Measurements from ENCODE around the gene CTBP2. TPM values are rescaled to one million over a fixed set of nuclear protein-coding genes. Genes with fewer than 3 reads are reported as not detected.

The CTBP2 gene
- polyA plus RNA-seq, 1 donor (not counting 4 experiments of a cell fraction or from before 2014, with no cell fraction given), result 76.0 TPM

- FAIRE-seq, result no peak
- peaks cover 98% of the 10 kb centered on the region for H3K79me2 ChIP-seq (ENCODE audit: control insufficient read depth, insufficient read depth, low read length)
- H3K4me1 ChIP-seq (ENCODE audit: control insufficient read depth, extremely low read depth, insufficient read depth, low read length), result peaks cover 20% of the 10 kb centered on the region
- H4K20me1 ChIP-seq (ENCODE audit: control insufficient read depth, extremely low read depth, insufficient read depth, low read length), result peaks cover 36% of the 10 kb centered on the region
- no peak overlapping the region for H3K9ac ChIP-seq (ENCODE audit: control insufficient read depth, extremely low read depth, insufficient read depth, low read length)
- H3K27ac ChIP-seq (ENCODE audit: control insufficient read depth, insufficient read depth, low read length), result no peak overlapping the region
- no peak for TF ChIP-seq CTCF (optimal IDR thresholded peaks at IDR 0.05 in 1 of 3, IDR thresholded peaks at IDR 0.05 in 1 of 3, conservative IDR thresholded peaks at IDR 0.05 in 1 of 3; ENCODE audit: extremely low read depth in 1 of 3, insufficient read depth in 2 of 3, low read length in 3 of 3)
- TF ChIP-seq EZH2 (IDR thresholded peaks at IDR 0.05; ENCODE audit: low read length), result no peak
- DNase-seq (ENCODE audit: low read depth, low spot score), result no peak
- dilution Hi-C loops (cut with MboI; ENCODE audit: extremely low pct_ligation_motif_present, low sequenced_read_pairs), result no loop called here
- peaks cover 3% of the 10 kb centered on the region for H3K9me1 ChIP-seq (ENCODE audit: control insufficient read depth, extremely low read depth, insufficient read depth, low read length)
- H3K4me2 ChIP-seq (ENCODE audit: control insufficient read depth, extremely low read depth, insufficient read depth, low read depth, low read length), result no peak overlapping the region
- no peak overlapping the region for H3K4me3 ChIP-seq (ENCODE audit: control insufficient read depth in 2 of 3, extremely low read depth in 1 of 3, insufficient read depth in 2 of 3, low read depth in 1 of 3, low read length in 3 of 3)
- H3K9me3 ChIP-seq (ENCODE audit: control insufficient read depth, low read depth, low read length), result no peaks in the 10 kb centered on the region
- H2AFZ ChIP-seq (ENCODE audit: control insufficient read depth, low read length), result no peak overlapping the region
- H3K36me3 ChIP-seq (ENCODE audit: control insufficient read depth in 2 of 2, extremely low read depth in 1 of 2, insufficient read depth in 2 of 2, low read length in 2 of 2), result peaks cover 19 to 61% of the 10 kb centered on the region in 2 experiments
- no peaks in the 10 kb centered on the region for H3K27me3 ChIP-seq (ENCODE audit: control insufficient read depth, extremely low read depth, insufficient read depth, low read length)
Measured at GRCh38 chr10:125130916-125131315, 29.4 kb downstream of the CTBP2 start.

DNA sequence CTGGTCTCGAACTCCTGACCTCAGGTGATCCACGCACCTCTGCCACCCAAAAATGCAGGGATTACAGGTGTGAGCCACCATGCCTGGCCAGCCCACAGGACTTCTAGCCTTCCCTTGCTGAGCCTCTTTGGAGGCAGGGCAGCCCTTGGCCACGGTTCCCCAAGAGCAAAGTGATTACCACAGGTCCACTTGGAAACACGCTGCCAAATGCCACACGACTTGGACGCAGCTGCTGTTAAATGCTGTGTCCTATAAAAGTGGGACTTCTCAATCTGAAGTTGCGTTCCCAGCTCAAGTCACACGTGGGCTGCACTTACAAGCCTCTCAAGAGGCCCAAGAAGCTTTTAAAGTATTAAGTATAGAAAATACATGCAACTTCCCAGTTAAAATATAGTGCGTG is 30.1 kb downstream of the CTBP2 start:
- peaks cover 33% of the 10 kb centered on the region for H4K20me1 ChIP-seq (ENCODE audit: control insufficient read depth, extremely low read depth, insufficient read depth, low read length)
- no peak for DNase-seq (ENCODE audit: low read depth, low spot score)
- no peak overlapping the region for H3K27ac ChIP-seq (ENCODE audit: control insufficient read depth, insufficient read depth, low read length)
- H3K9me1 ChIP-seq (ENCODE audit: control insufficient read depth, extremely low read depth, insufficient read depth, low read length), result peaks cover 6% of the 10 kb centered on the region
- H3K79me2 ChIP-seq (ENCODE audit: control insufficient read depth, insufficient read depth, low read length), result peaks cover 98% of the 10 kb centered on the region
- no peak for TF ChIP-seq CTCF (optimal IDR thresholded peaks at IDR 0.05 in 1 of 3, IDR thresholded peaks at IDR 0.05 in 1 of 3, conservative IDR thresholded peaks at IDR 0.05 in 1 of 3; ENCODE audit: extremely low read depth in 1 of 3, insufficient read depth in 2 of 3, low read length in 3 of 3)
- TF ChIP-seq EZH2 (IDR thresholded peaks at IDR 0.05; ENCODE audit: low read length), result no peak
- H3K36me3 ChIP-seq (ENCODE audit: control insufficient read depth in 2 of 2, extremely low read depth in 1 of 2, insufficient read depth in 2 of 2, low read length in 2 of 2), result peaks cover 16 to 62% of the 10 kb centered on the region in 2 experiments
- dilution Hi-C loops (cut with MboI; ENCODE audit: extremely low pct_ligation_motif_present, low sequenced_read_pairs), result no loop called here
- no peak overlapping the region for H3K4me3 ChIP-seq (ENCODE audit: control insufficient read depth in 2 of 3, extremely low read depth in 1 of 3, insufficient read depth in 2 of 3, low read depth in 1 of 3, low read length in 3 of 3)
- peaks cover 26% of the 10 kb centered on the region for H3K4me1 ChIP-seq (ENCODE audit: control insufficient read depth, extremely low read depth, insufficient read depth, low read length)
- no peak overlapping the region for H2AFZ ChIP-seq (ENCODE audit: control insufficient read depth, low read length)
- no peak overlapping the region for H3K9ac ChIP-seq (ENCODE audit: control insufficient read depth, extremely low read depth, insufficient read depth, low read length)
- H3K4me2 ChIP-seq (ENCODE audit: control insufficient read depth, extremely low read depth, insufficient read depth, low read depth, low read length), result no peak overlapping the region
- H3K27me3 ChIP-seq (ENCODE audit: control insufficient read depth, extremely low read depth, insufficient read depth, low read length), result no peaks in the 10 kb centered on the region
- FAIRE-seq, result no peak
- no peaks in the 10 kb centered on the region for H3K9me3 ChIP-seq (ENCODE audit: control insufficient read depth, low read depth, low read length)

All from keratinocyte (primary cell).